Neural progenitor cell (in vitro differentiated cells): ENCODE data around the gene LRRC75A.

ENCODE experiments used
- CTCF ChIP-seq: fragments of 200-600 bp; sonication (generic); IDR thresholded peaks from 2 replicates; pipeline ENCODE4 v1.5.1; 2017; ENCODE audit warnings: antibody characterized with exemption, mild to moderate bottlenecking
- EZH2 ChIP-seq: fragments of 200-600 bp; sonication (generic); IDR thresholded peaks from 2 replicates; pipeline ENCODE4 v1.6.1; 2017; ENCODE audit warnings: antibody characterized with exemption, mild to moderate bottlenecking, moderate library complexity

GRCh38 chr17:16495561-16495960, 3.6 kb upstream of the LRRC75A start:
- TF ChIP-seq CTCF (no peak), EZH2 (no peak)
